ENCODE results near the gene DLX5. TPM values are rescaled to one million over a fixed set of nuclear protein-coding genes. Genes with fewer than 3 reads are reported as not detected.

The DLX5 gene
- total RNA-seq, 2 experiments from 2014 or later, result not detected

DNA sequence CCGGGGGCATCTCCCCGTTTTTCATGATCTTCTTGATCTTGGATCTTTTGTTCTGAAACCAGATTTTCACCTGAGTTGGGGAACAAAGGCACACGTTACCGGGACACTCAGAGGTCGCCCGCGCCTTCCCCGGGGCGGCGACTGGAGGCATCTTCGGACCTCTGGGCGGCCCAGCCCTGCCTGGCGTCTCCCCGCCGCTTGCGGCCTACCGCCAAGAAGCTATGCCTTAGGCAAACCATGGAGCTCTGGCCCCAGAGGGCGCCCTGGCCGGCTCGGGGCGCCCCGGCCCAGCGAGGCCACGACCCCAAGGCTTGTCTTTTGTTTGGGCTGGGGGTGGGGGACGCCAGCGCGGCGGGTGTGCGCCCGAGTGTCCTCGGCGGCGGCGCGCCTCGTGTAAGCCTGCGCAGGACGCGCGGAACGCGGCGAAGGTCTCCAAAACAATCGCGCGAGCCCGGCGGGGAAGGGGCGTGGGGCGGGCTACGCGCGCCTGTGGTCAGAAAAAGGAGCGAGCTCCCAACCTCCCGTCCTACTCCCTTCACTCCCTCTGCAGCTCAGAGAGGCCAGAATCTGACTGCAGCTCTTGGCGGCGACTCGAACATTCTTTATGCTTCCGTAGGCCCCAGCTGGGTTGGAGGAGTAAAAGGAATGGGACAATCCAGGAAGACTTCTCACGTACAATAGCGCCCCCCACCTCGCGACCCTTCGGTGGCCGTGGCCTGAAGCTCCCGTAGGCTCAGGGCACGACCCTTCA, 3.5 kb downstream of the DLX5 start:
- intact Hi-C loops (cut with micrococcal nuclease), result no loop called here
- ChIA-PET POLR2A (interaction anchor here (0.5 kb wide), 1 partner anchor 61 kb away, joined by 3 read pairs; no protein-coding TSS in a partner anchor), CTCF (interaction anchor here (1.2 to 1.8 kb wide), 3 partner anchors 13 to 33 kb away, joined by 3 to 5 read pairs (median 4); no protein-coding TSS in a partner anchor)
- Mint-ChIP-seq H3K36me3 (ENCODE audit: low read depth) (peaks cover 2% of the 10 kb centered on the region), H3K4me3 (no peak overlapping the region), H3K27ac (no peak overlapping the region), H3K9me3 (no peaks in the 10 kb centered on the region), H3K4me1 (ENCODE audit: low read depth) (peaks cover 37% of the 10 kb centered on the region), H3K27me3 (peaks cover 93% of the 10 kb centered on the region)
- DNase-seq (no peak), ATAC-seq (no peak)
- TF ChIP-seq, protein P1, sequence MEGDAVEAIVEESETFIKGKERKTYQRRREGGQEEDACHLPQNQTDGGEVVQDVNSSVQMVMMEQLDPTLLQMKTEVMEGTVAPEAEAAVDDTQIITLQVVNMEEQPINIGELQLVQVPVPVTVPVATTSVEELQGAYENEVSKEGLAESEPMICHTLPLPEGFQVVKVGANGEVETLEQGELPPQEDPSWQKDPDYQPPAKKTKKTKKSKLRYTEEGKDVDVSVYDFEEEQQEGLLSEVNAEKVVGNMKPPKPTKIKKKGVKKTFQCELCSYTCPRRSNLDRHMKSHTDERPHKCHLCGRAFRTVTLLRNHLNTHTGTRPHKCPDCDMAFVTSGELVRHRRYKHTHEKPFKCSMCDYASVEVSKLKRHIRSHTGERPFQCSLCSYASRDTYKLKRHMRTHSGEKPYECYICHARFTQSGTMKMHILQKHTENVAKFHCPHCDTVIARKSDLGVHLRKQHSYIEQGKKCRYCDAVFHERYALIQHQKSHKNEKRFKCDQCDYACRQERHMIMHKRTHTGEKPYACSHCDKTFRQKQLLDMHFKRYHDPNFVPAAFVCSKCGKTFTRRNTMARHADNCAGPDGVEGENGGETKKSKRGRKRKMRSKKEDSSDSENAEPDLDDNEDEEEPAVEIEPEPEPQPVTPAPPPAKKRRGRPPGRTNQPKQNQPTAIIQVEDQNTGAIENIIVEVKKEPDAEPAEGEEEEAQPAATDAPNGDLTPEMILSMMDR (IDR thresholded peaks at IDR 0.05), result no peak

DNA sequence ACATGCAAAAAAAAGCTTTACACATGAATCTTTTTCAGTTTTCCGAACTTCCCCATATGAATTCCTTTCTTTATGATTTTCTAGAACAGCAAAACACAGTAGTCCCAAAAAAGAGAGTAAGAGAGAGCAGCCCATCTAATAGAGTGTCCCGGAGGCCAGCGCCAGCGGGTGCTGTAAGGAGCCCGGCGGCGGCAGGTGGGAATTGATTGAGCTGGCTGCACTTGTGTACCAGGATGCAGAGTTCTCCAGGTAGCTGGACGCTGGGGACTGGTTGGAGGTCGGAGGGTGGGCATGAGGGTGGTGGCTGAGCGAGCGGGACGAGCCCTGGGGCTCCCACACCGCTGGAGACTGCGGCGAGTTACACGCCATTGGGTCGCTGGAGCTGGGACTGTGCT, 4.0 kb downstream of the DLX5 start:
- Mint-ChIP-seq H3K27me3 (peaks cover 93% of the 10 kb centered on the region), H3K36me3 (ENCODE audit: low read depth) (peaks cover 2% of the 10 kb centered on the region), H3K27ac (no peak overlapping the region), H3K4me1 (ENCODE audit: low read depth) (peaks cover 33% of the 10 kb centered on the region), H3K4me3 (no peak overlapping the region), H3K9me3 (no peaks in the 10 kb centered on the region)
- ChIA-PET POLR2A (interaction anchor here (1.0 kb wide), 1 partner anchor 27 kb away, joined by 3 read pairs; no protein-coding TSS in a partner anchor), CTCF (interaction anchor here (0.8 to 1.8 kb wide), 3 partner anchors 12 to 19 kb away, joined by 3 to 5 read pairs (median 3); no protein-coding TSS in a partner anchor)
- ATAC-seq (no peak), DNase-seq (no peak)
- TF ChIP-seq, protein P1 (IDR thresholded peaks at IDR 0.05), result no peak
- intact Hi-C loops (cut with micrococcal nuclease), result no loop called here

DNA sequence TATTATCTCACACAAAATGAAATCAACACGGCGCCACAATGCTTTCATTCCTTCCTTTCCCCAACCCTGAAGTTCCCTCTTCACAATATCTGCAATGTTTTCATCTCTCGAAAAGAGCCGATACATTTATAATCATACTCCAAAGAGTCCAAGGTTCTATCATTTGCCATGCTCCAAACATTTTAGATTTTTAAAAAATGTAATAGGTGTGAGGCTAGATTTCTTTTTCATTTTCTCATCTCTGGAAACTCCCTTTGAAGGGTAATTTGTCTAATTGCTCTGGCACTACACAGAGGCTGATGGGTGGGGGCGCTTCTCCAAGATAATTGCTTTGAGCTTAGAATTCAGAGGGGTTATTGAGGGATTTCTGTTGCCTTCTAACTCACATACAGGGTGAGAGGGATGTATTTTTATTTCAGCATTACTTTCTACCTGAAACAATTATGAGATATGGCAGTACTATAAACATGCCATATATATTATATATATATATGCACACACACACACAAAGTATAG, 4.9 kb downstream of the DLX5 start:
- H3K9me3 Mint-ChIP-seq, result no peaks in the 10 kb centered on the region
- CTCF ChIA-PET, result interaction anchor here (0.8 to 1.8 kb wide), 2 partner anchors 8 to 17 kb away, joined by 3 to 10 read pairs; no protein-coding TSS in a partner anchor
- intact Hi-C loops (cut with micrococcal nuclease), result no loop called here

DNA sequence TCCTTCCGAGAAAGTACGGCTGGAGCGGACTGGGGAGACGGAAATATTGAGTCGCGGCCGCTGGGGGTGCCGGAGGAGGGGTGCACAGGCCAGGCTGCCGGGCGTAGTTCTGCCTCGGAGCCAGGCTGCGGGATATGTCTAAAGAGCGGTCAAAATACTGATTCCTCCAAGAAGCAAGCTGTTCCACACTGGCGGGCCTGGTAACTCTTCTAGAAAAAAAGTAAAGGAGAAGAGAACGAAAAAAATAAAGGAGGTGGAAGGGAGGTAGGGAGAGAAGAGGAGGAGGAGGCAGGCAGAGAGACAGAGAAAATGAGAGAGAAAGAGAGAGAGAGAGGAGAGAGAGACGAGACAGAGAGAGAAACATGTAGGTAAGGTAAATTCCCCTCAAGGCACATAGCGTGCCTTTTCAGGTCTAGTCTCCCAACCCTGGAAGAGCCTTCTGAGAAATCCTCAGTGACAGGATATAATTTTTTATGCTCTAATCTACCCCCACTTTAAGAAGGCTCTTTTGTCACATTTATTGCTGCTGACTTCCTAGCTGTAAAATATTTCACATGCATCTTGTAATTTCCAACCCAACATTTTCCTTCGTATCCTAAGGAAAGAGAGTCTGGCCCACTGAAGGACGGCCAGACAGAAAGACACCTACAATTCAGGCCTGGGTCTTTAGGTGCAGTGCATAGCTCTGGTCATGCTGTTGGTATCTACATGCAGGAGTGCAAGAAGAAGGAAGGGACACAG, 5.7 kb downstream of the DLX5 start:
- CTCF ChIA-PET, result interaction anchor here (1.8 kb wide), 1 partner anchor 9 kb away, joined by 10 read pairs; no protein-coding TSS in a partner anchor
- peaks cover 27% of the 10 kb centered on the region for H3K4me1 Mint-ChIP-seq (ENCODE audit: low read depth)
- no peaks in the 10 kb centered on the region for H3K9me3 Mint-ChIP-seq
- no peak overlapping the region for H3K4me3 Mint-ChIP-seq
- TF ChIP-seq, protein P1 (IDR thresholded peaks at IDR 0.05), result no peak
- peaks cover 2% of the 10 kb centered on the region for H3K36me3 Mint-ChIP-seq (ENCODE audit: low read depth)
- ATAC-seq (no peak), DNase-seq (no peak)
- H3K27me3 Mint-ChIP-seq, result peaks cover 93% of the 10 kb centered on the region
- intact Hi-C loops (cut with micrococcal nuclease), result no loop called here
- no peak overlapping the region for H3K27ac Mint-ChIP-seq
- POLR2A ChIA-PET, result interaction anchor here (1.1 kb wide), 1 partner anchor 25 kb away, joined by 3 read pairs; no protein-coding TSS in a partner anchor

More for the DNA sequence above, 4.9 kb downstream of the DLX5 start:
- Mint-ChIP-seq H3K36me3 (ENCODE audit: low read depth) (peaks cover 2% of the 10 kb centered on the region), H3K27me3 (peaks cover 93% of the 10 kb centered on the region), H3K4me3 (no peak overlapping the region), H3K27ac (no peak overlapping the region), H3K4me1 (ENCODE audit: low read depth) (peaks cover 33% of the 10 kb centered on the region)
- TF ChIP-seq, protein P1 (IDR thresholded peaks at IDR 0.05), result no peak
- DNase-seq, result no peak
- ATAC-seq, result no peak
- POLR2A ChIA-PET, result interaction anchor here (1.0 kb wide), 1 partner anchor 26 kb away, joined by 3 read pairs; no protein-coding TSS in a partner anchor

All from activated CD8-positive, alpha-beta T cell treated with anti-CD3 and anti-CD28 coated beads for 36 hours (primary cell).